ENCODE data around the gene SLC35F3.

Gene SLC35F3

GRCh38 chr1:234369033-234369430 lies 464.6 kb downstream of the SLC35F3 start:
- DNase-seq (ENCODE audit: low spot score), result no peak

- DNase-seq (ENCODE audit: low spot score), result no peak
Measured at GRCh38 chr1:234369784-234370183, 465.3 kb downstream of the SLC35F3 start.

- no peak for DNase-seq (ENCODE audit: low spot score)
Measured at GRCh38 chr1:234371414-234371813, 466.9 kb downstream of the SLC35F3 start.

GRCh38 chr1:234372011-234372757 lies 467.7 kb downstream of the SLC35F3 start:
- no peak for DNase-seq (ENCODE audit: low spot score)

- DNase-seq (ENCODE audit: low spot score), result peak; percentile 95
Measured at GRCh38 chr1:234373064-234373958, 468.8 kb downstream of the SLC35F3 start, which contains the start of gene COA6. Gene COA6, plus strand, starts transcription at chr1:234373456. Its CDS starts 11 bp downstream, at chr1:234373467.

- no peak for DNase-seq (ENCODE audit: low spot score)
Measured at GRCh38 chr1:234373959-234374254, 469.4 kb downstream of the SLC35F3 start.

Measured in hematopoietic multipotent progenitor cell treated with erythropoietin and hydrocortisone succinate and interleukin-3 and kit ligand, for 15 days (in vitro differentiated cells).